Activated naive CD8-positive, alpha-beta T cell treated with anti-CD3 and anti-CD28 coated beads, Interleukin-2, amount 10 ng/mL, durations not matched to agents 7 days and 5 days (primary cell): Measurements from ENCODE around the gene CDKN2AIPNL. TPM values are rescaled to one million over a fixed set of nuclear protein-coding genes. Genes with fewer than 3 reads are reported as not detected.
"Not testable (repeated sequence)": the region's sequence is repeated elsewhere in the genome, so short reads cannot be mapped to it uniquely, and the experiment has no call there.

Experiments used
- ATAC-seq: fragments of 150-1000 bp; cut with Tn5 transposase; one replicate; pipeline ENCODE4 v1.10.0; 2021; ENCODE audit warnings: low read depth, moderate library complexity
- POLR2A ChIA-PET: fragments of 350-600 bp; sonication (Branson Sonifier 250); formaldehyde crosslinking; loops from one replicate; lab custom pipeline; 2021; ENCODE audit warnings: antibody characterized with exemption; lab: Charles Lee
- DNase-seq: peaks from one replicate; pipeline ENCODE4 v3.0.0; 2021
- H3K27ac Mint-ChIP-seq: one replicate; pipeline ENCODE4 v1.8.0; 2022; ENCODE audit warnings: mild to moderate bottlenecking, mixed read lengths
- H3K27me3 Mint-ChIP-seq: one replicate; pipeline ENCODE4 v1.8.0; 2022; ENCODE audit warnings: mild to moderate bottlenecking, moderate library complexity, mixed read lengths
- H3K36me3 Mint-ChIP-seq: one replicate; pipeline ENCODE4 v1.8.0; 2021; ENCODE audit warnings: mild to moderate bottlenecking, mixed read lengths
- H3K4me1 Mint-ChIP-seq: one replicate; pipeline ENCODE4 v1.8.0; 2021; ENCODE audit warnings: mixed read lengths
- H3K4me3 Mint-ChIP-seq: one replicate; pipeline ENCODE4 v1.8.0; 2022; ENCODE audit warnings: mild to moderate bottlenecking, moderate library complexity, mixed read lengths
- H3K9me3 Mint-ChIP-seq: one replicate; pipeline ENCODE4 v1.8.0; 2021; ENCODE audit warnings: mixed read lengths
- total RNA-seq, 2 experiments: library from RNA; stranded (reverse); gene quantifications; one replicate each; pipeline ENCODE4 v1.2.3, GENCODE V29; 2021

CDKN2AIPNL gene
- total RNA-seq, 2 experiments from 2014 or later, result 22.3 to 23.4 TPM

DNA sequence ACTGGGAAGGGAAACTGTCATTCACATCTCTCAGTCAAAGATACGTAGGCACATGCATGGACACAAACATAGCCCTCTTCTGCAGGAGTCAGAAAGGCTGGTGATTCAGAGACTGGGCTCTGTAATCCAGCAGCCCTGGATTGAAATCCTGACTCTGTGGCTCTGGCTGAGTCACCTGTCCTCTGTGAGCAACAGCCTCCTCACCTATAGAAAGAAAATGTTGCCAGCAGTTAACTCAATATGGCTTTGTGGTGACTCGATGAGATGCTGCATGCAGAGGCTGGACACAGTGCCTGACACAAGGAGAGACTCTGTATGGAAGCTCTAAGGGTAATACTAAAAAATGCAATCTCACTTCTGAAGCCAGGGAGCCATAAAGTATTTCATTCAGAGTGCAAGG lies 23.9 kb upstream of the CDKN2AIPNL start:
- Mint-ChIP-seq H3K4me3 (no peak overlapping the region), H3K27ac (no peak overlapping the region), H3K4me1 (peaks cover 20% of the 10 kb centered on the region), H3K27me3 (peaks cover 5% of the 10 kb centered on the region), H3K9me3 (no peaks in the 10 kb centered on the region), H3K36me3 (no peaks in the 10 kb centered on the region)
- DNase-seq (no peak), ATAC-seq (no peak)
- POLR2A ChIA-PET, result interaction anchor here (2.0 kb wide), 1 partner anchor 88 kb away, joined by 6 read pairs; no protein-coding TSS in a partner anchor

DNA sequence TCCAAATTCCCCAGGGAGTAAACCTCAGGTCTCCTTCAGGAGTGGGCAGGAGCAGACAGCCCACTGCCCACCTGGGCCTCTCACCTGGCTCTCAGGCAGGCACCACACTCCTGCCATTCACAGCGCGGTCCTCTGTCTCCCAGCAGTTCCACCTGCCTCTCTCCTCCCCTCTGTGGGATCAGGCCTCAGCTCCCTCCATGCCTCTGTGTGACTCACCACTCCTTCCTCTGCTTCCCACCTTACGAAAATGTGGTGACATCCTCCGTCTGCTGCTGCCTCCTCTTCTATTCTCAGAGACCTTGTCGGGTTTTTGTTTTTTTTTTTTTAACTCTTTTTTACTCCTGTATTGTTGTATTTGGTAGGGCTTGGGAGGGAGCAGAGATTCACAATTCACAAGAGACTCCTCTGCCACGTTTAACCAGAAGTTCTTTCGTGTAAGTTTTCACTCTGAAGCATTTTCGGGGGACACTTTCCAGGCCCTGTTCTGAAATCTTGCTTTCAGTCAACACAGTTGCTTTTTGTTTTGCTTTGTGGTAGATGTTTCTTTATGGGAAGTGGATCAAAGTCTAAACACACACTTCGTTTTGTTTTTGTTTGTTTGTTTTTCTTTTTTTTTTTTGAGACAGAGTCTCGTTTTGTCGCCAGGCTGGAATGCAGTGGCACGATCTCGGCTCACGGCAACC lies 21.1 kb upstream of the CDKN2AIPNL start:
- Mint-ChIP-seq H3K36me3 (no peaks in the 10 kb centered on the region), H3K4me1 (peaks cover 19% of the 10 kb centered on the region), H3K27me3 (peaks cover 8% of the 10 kb centered on the region), H3K9me3 (no peaks in the 10 kb centered on the region), H3K4me3 (no peak overlapping the region), H3K27ac (no peak overlapping the region)
- ATAC-seq (no peak), DNase-seq (no peak)
- POLR2A ChIA-PET, result no interaction called here

DNA sequence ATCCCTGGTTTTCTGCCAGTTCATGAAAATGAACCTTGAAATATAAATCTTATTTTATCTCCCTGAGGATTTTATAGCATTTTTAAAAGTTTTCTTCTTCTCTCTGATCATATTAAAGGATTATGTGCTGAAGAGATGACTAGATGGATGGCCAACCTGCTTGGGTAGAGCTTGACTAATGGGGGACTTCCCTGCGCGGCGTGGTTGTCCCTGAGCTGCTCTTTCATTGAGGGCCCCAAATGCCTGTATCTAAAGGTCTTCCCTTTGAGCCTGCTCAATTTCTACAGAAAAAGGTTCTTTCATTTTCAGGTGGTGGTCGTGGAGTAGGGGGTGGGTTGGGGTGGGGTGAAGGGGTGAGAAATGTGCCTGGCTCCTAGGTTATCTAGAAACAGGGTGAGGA lies 20.5 kb upstream of the CDKN2AIPNL start:
- Mint-ChIP-seq H3K4me1 (peaks cover 16% of the 10 kb centered on the region), H3K36me3 (no peaks in the 10 kb centered on the region), H3K27ac (no peak overlapping the region), H3K9me3 (no peaks in the 10 kb centered on the region), H3K4me3 (no peak overlapping the region), H3K27me3 (peaks cover 8% of the 10 kb centered on the region)
- no peak for ATAC-seq
- no peak for DNase-seq
- POLR2A ChIA-PET, result no interaction called here

DNA sequence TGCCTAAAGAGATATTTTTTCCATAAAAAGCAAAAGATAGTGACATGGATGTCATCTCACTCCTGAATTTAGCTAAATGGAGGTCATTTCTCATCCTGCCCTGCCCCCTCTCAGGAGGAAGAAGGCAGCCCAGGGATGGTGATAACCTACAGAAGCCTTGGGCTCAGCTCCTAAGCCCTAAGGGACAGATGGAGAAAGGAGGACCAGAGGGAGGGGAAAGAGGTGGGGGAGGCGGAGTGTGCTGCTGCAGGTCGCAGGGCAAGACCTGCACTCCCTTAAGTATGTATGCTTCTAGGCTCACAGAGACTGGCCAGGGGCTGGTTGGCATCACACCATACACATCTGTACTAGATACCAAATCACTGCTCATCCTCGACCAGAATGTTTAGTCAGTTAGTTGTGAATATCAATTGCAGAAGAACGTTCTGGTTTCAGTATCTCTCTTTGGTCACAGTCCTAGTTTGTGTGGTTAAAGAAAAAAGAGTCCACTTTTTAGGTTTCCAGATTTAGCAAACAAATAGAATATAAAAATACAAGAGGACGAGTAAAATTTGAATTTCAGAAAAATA lies 18.4 kb upstream of the CDKN2AIPNL start:
- Mint-ChIP-seq H3K27ac (no peak overlapping the region), H3K27me3 (peaks cover 14% of the 10 kb centered on the region), H3K9me3 (no peaks in the 10 kb centered on the region), H3K4me1 (peaks cover 4% of the 10 kb centered on the region), H3K36me3 (no peaks in the 10 kb centered on the region), H3K4me3 (no peak overlapping the region)
- POLR2A ChIA-PET, result interaction anchor here (1.4 kb wide), 1 partner anchor 15 kb away, joined by 5 read pairs; no protein-coding TSS in a partner anchor
- ATAC-seq, result no peak
- DNase-seq, result no peak

DNA sequence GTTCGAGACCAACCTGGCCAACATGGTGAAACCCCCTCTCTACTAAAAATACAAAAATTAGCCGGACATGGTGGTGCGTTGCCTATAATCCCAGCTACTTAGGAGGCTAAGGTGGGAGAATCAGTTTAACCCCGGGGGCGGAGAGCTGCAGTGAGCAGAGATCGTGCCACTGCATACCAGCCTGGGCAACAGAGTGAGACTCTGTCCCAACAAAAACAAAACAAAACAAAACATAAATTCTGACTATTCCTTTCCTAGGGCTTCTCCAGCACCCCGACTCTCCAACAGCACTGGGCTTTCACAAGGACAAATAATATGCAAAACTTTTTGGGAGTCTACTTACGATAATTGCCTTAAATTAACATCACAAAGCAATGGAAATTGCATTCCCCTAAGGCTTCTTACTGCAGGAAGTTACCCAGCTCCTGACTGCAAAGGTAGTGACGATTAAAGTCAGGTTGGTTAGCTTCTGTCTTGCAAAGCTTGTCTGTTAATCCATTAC lies 15.9 kb upstream of the CDKN2AIPNL start:
- DNase-seq, result no peak
- H3K4me3 Mint-ChIP-seq, result no peak overlapping the region
- H3K27me3 Mint-ChIP-seq, result peaks cover 14% of the 10 kb centered on the region
- H3K27ac Mint-ChIP-seq, result no peak overlapping the region
- no peaks in the 10 kb centered on the region for H3K9me3 Mint-ChIP-seq
- POLR2A ChIA-PET, result interaction anchor here (0.7 kb wide), 1 partner anchor 13 kb away, joined by 3 read pairs; no protein-coding TSS in a partner anchor
- H3K36me3 Mint-ChIP-seq, result no peaks in the 10 kb centered on the region
- no peak for ATAC-seq
- no peaks in the 10 kb centered on the region for H3K4me1 Mint-ChIP-seq

DNA sequence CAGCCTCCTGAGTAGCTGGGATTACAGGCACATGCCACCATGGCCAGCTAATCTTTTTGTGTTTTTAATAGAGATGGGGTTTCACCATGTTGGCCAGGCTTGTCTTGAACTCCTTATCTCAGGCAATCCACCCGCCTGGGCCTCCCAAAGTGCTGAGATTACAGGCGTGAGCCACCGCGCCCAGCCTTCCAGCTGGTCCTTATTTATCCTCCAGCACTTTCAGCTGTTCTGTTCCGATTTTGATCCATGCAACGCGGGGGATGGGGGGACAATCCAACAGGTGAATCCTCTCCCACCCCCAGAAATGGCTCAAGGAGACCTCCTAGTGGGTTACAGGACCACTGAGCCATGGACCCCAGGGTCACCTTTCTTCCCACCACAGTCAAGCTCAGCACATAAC lies 14.7 kb upstream of the CDKN2AIPNL start:
- H3K27me3 Mint-ChIP-seq, result peaks cover 14% of the 10 kb centered on the region
- no peak overlapping the region for H3K27ac Mint-ChIP-seq
- no peak for ATAC-seq
- no peaks in the 10 kb centered on the region for H3K4me1 Mint-ChIP-seq
- DNase-seq, result no peak
- H3K9me3 Mint-ChIP-seq, result no peaks in the 10 kb centered on the region
- no peak overlapping the region for H3K4me3 Mint-ChIP-seq
- POLR2A ChIA-PET, result no interaction called here
- no peaks in the 10 kb centered on the region for H3K36me3 Mint-ChIP-seq

DNA sequence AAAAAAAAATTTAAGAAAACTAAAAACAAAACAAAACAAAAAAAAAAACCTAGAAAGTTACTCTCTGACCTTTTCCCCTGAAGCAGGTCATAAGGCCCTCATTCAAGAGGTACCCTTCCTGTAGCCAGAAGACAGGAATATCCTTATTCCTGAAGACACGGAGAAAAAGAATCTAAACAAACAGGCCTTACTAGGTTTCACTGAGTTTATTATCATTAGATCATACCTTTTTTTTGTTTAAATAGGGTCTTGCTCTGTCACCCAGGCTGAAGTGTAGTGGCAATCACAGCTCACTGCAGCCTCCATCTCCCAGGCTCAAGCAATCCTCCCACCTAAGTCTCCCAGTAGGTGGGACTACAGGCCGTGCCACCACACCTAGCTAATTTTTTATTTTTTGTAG lies 11.7 kb upstream of the CDKN2AIPNL start:
- Mint-ChIP-seq H3K9me3 (no peaks in the 10 kb centered on the region), H3K27ac (no peak overlapping the region), H3K4me1 (no peaks in the 10 kb centered on the region), H3K36me3 (no peaks in the 10 kb centered on the region), H3K27me3 (peaks cover 6% of the 10 kb centered on the region), H3K4me3 (no peak overlapping the region)
- POLR2A ChIA-PET, result no interaction called here
- ATAC-seq, result no peak
- no peak for DNase-seq

DNA sequence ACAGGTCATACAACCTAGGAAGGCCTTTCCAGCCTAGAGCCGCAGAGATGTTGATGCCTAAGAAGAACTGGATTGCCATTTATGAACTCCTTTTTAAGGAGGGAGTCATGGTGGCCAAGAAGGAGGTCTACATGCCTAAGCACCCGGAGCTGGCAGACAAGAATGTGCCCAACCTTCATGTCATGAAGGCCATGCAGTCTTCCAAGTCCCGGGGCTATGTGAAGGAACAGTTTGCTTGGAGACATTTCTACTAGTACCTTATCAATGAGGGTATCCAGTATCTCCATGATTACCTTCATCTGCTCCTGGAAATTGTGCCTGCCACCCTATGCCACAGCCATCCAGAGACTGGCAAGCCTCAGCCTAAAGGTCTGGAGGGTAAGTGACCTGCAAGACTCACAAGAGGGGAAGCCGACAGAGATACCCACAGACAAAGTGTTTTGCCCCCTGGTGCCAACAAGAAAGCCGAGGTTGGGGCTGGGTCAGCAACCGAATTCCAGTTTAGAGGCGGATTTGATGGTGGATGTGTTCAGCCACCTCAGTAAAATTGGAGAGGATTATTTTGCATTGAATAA lies 11.2 kb upstream of the CDKN2AIPNL start:
- no peak overlapping the region for H3K4me3 Mint-ChIP-seq
- no peaks in the 10 kb centered on the region for H3K36me3 Mint-ChIP-seq
- ATAC-seq, result no peak
- no peaks in the 10 kb centered on the region for H3K9me3 Mint-ChIP-seq
- POLR2A ChIA-PET, result no interaction called here
- no peaks in the 10 kb centered on the region for H3K4me1 Mint-ChIP-seq
- DNase-seq, result no peak
- H3K27me3 Mint-ChIP-seq, result peaks cover 6% of the 10 kb centered on the region
- no peak overlapping the region for H3K27ac Mint-ChIP-seq

DNA sequence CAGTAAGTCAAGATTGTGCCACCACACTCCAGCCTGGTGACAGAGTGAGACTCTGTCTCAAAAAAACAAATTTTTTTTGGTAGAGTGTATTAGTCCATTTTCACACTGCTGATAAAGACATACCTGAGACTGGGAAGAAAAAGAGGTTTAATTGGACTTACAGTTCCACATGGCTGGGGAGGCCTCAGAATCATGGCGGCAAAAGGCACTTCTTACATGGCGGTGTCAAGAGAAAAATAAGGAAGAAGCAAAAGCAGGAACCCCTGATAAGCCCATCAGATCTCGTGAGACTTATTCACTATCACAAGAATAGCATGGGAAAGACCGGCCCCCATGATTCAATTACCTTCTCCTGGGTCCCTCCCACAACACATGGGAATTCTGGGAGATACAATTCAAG lies 9.4 kb upstream of the CDKN2AIPNL start:
- H3K36me3 Mint-ChIP-seq, H3K27me3 Mint-ChIP-seq, H3K4me3 Mint-ChIP-seq, H3K4me1 Mint-ChIP-seq, DNase-seq, POLR2A ChIA-PET, ATAC-seq, H3K27ac Mint-ChIP-seq, H3K9me3 Mint-ChIP-seq: not testable (repeated sequence)

DNA sequence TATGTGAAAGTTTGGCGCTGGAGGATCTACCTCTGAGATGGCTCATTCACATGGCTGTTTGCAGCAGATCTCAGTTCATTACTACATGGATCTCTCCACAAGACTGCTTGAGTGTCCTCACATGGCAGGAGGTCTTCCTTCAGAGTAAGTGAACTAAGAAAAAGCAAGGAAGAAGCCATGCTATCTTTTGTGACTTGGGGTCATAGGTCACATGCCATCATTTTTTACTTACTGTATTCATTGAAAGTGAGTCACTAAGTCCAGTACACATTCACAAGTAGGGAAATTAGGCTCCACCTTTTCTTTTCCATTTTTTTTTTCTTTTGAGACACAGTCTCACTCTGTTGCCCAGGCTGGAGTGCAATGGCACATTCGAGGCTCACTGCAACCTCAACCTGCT lies 8.7 kb upstream of the CDKN2AIPNL start:
- Mint-ChIP-seq H3K4me3 (no peak overlapping the region), H3K27ac (no peak overlapping the region), H3K27me3 (no peaks in the 10 kb centered on the region), H3K9me3 (no peaks in the 10 kb centered on the region), H3K4me1 (no peaks in the 10 kb centered on the region), H3K36me3 (no peaks in the 10 kb centered on the region)
- ATAC-seq, result no peak
- POLR2A ChIA-PET, result no interaction called here
- DNase-seq, result no peak

DNA sequence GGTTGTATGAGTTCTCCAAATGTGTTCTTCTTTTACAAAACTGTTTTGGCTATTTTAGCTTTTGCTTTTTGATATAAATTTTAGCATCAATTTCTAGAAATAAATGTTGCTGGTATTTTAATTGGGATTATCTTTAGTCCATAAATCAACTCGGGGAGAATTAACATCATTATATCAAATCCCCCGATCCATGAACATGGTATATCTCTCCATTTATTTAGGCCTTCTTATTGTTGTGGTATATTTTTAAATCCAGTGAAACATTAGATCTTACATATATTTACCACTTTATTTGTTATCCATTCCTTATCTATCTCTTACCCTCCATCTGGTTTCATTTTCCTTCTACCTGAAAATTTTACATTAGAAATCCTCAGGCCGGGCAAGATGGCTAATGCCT lies 7.3 kb upstream of the CDKN2AIPNL start:
- H3K27me3 Mint-ChIP-seq, result no peaks in the 10 kb centered on the region
- no peaks in the 10 kb centered on the region for H3K36me3 Mint-ChIP-seq
- no peaks in the 10 kb centered on the region for H3K4me1 Mint-ChIP-seq
- H3K9me3 Mint-ChIP-seq, result no peaks in the 10 kb centered on the region
- no peak for DNase-seq
- no peak overlapping the region for H3K27ac Mint-ChIP-seq
- H3K4me3 Mint-ChIP-seq, result no peak overlapping the region
- no peak for ATAC-seq
- POLR2A ChIA-PET, result no interaction called here

DNA sequence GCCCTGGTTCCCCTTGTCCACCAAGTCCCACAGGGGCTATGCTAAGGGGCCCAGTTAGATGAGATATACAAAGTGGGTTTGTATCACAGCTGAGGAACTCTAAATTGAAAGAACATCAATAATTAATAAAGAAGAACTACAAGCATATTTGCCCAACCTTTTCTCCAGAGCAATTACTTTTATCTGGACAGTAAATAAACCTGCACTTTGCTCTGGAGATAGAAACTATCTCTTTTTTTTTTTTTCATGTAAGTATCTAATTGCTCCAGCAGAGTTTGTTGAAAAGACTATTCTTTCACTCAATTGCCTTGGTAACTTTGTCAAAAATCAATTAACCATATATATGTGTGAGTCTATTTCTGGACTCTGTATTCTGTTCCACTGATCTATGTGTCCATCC lies 6.0 kb upstream of the CDKN2AIPNL start:
- DNase-seq (no peak), ATAC-seq (no peak)
- no peaks in the 10 kb centered on the region for H3K9me3 Mint-ChIP-seq
- H3K4me1 Mint-ChIP-seq, result peaks cover 2% of the 10 kb centered on the region
- no peaks in the 10 kb centered on the region for H3K36me3 Mint-ChIP-seq
- no peak overlapping the region for H3K27ac Mint-ChIP-seq
- POLR2A ChIA-PET, result interaction anchor here (0.7 kb wide), 1 partner anchor 107 kb away, joined by 3 read pairs; no protein-coding TSS in a partner anchor
- H3K27me3 Mint-ChIP-seq, result no peaks in the 10 kb centered on the region
- no peak overlapping the region for H3K4me3 Mint-ChIP-seq

DNA sequence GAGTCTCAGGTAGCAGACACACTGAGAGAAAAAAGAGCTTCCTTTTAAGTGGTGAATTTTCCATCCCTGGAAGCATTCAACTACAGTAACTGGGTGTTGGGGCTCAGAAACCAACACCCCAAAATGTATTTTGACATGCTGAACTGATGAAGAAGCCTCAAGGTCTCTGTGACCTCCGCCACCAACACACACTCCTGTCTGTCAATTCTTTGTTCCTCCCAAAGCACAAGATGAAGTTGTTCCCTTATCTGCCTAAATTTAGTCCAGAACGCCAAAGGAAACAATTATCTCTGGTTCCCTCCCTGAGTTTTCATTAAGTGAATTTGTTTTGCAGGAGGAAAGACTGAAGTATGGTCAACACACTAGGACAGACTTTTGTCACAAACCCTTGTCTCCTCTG lies 1.4 kb upstream of the CDKN2AIPNL start:
- ATAC-seq (no peak), DNase-seq (no peak)
- Mint-ChIP-seq H3K4me1 (peaks cover 26% of the 10 kb centered on the region), H3K27me3 (no peaks in the 10 kb centered on the region), H3K9me3 (no peaks in the 10 kb centered on the region), H3K27ac (no peak overlapping the region), H3K36me3 (peaks cover 2% of the 10 kb centered on the region), H3K4me3 (peak overlapping the region; percentile 93)
- POLR2A ChIA-PET, result interaction anchor here (1.7 to 4.9 kb wide), 2 partner anchors 112 to 174 kb away, joined by 4 to 67 read pairs; partner anchors contain the start of gene JADE2

DNA sequence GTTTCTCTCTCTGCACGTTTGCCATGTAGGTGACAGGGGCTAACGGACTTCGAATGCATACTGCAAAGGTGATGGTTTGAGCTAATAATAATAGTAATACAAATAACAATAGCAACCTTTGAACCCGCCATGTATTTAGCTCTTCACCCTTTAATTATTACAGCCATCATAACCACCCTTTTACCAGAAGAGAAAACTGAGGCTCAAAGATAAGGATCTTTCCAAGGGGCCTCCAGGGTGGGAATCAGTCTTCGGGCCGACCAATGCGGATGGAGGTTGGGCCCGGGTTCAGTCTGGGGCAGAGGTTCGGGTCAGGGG lies 494 bp downstream of the CDKN2AIPNL start:
- peaks cover 26% of the 10 kb centered on the region for H3K4me1 Mint-ChIP-seq

More for the DNA sequence above, 494 bp downstream of the CDKN2AIPNL start:
- peak overlapping the region; percentile 88 for H3K27ac Mint-ChIP-seq
- DNase-seq (no peak), ATAC-seq (no peak)
- no peaks in the 10 kb centered on the region for H3K9me3 Mint-ChIP-seq
- H3K4me3 Mint-ChIP-seq, result peak overlapping the region; percentile 93
- no peaks in the 10 kb centered on the region for H3K27me3 Mint-ChIP-seq
- H3K36me3 Mint-ChIP-seq, result peaks cover 4% of the 10 kb centered on the region
- POLR2A ChIA-PET, result interaction anchor here (0.6 to 4.9 kb wide), 20 partner anchors 11 to 176 kb away, joined by 3 to 67 read pairs (median 4); partner anchors contain the start of genes JADE2 and UBE2B
